NAMALWA (cell line): ENCODE measurements around the gene GPC5.
A peak's percentile ranks its signal among the peaks of the same experiment; 100 is the strongest.

Experiments
- DNase-seq: peaks from one replicate; pipeline ENCODE4 v3.0.0-alpha.2; 2015; ENCODE audit warnings: low spot score

GPC5 gene

DNA sequence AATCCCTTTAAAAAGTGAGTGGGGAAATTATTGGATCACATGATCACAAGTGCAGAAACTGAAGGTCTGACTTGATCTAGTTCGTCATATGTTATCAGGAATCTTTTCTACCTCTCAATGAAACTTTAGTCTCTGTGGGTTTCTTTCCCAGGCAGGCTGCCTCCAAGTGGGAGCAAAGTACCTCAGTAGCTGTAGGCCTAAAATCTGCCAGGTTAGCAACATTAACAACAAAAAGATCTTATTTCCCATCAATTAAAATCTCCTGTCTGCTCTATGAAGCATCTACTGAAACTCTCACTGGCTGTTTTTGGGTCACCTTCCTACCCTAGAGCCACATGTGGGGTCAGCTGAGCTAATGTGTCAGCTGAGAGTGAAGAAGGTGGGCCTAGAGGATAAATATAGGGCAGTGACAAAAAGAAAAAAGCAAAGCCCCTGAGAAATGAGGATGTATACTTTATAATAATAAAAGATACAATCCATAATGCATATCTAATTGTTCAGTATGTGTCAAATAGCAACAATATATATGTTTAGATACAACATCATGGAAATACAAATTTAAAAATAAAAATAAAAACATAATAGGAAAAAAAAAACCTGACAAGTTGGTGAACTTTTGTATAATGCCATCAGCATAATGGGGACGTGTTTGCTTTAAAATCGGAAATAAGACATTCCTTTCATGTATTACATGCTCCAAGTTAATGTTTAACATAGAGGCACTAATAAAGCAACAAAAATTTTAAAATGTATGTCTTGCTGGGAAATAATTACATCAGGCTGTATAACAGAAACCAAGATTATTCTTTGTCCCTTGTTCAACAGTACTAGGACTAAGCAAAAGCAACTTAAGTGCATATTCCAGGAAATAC is 141.1 kb downstream of the GPC5 start:
- no peak for DNase-seq

DNA sequence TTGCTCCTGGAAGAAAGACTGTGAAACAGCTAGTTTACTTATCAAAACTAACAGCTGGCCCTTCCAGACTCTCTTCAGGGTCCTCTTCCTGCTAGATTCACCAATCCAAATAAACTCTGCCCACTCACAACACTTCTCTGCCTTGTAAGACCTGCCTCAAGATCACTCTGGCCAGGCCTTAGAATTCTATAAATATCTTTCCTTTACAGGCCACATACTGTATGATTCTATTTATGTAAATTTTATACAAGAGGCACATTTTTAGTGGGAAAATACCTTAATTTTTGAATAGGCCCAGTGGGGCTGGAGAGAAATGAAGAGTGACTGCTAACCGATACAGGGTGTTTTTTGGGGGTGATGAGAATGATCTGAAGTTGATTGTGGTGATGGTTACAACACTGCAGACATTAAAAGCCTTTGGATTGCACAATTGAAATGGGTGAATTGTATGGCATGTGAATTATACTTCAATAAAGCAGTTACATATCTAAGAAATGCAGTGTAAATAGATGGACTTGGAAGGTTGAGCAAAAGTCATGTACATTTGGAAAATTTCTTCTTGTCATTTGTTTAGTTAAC is 141.8 kb downstream of the GPC5 start:
- DNase-seq, result no peak

GRCh38 chr13:91544723-91545122 is 146.3 kb downstream of the GPC5 start:
- DNase-seq, result no peak

DNA sequence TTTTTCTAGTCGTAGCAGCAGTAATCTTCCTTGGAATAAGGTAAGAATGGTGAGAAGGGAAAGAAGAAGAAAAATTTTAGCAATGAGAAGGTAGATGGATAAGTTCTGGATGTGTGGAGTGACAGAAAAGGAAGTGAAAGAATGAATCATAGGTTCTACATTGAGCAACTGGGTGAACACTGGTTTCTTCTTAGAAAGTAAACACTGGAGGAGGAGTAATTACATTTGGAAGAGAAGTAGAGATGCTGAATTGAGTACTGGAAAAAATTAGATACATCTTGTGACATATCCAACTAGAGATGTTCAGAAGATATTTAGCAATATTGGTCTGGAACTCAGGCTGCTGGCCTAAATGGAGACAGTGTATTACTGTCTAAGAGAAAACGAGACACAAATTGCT is 148.5 kb downstream of the GPC5 start:
- no peak for DNase-seq

GRCh38 chr13:91553584-91553983 is 155.2 kb downstream of the GPC5 start:
- no peak for DNase-seq

DNA sequence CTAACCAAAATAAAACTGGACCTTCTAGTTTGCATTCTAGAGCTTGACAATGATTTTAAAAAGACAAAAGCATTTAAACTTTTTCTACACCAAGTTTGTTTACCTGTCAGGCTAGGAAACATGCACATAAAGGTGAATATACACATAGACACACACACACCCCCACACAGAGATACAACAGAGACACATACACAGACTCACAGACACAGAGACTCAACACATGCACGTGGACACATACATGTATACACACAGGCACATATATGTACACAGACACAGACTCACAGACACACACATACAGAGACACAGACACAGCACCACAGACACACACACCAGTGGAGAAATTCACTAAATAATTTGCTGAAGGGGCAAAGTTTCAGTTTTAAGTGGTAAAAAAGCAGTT is 155.7 kb downstream of the GPC5 start:
- DNase-seq, result no peak

- DNase-seq, result no peak
Measured at GRCh38 chr13:91557328-91558090, 159.1 kb downstream of the GPC5 start.

DNA sequence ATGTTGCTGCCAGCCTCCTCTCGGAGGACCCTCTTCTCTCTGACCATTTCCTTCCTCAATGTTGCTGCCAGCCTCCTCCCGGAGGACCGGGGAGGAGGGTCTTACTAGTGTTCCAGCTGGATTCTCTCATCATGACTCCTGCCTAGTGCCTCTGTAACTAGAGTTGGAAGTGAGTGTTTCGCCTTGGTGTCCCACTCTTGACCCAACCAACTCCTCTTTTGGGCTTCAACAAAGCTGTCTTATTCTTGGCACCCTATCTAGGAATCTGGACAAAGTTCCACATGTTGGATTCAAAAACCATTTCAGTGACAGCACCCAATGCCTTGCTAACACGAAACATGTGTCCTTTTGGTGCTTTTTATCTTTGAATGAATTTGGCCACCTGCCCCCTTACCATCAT is 165.4 kb downstream of the GPC5 start:
- no peak for DNase-seq

- DNase-seq, result no peak
Measured at GRCh38 chr13:91564396-91564795, 166.0 kb downstream of the GPC5 start.

DNA sequence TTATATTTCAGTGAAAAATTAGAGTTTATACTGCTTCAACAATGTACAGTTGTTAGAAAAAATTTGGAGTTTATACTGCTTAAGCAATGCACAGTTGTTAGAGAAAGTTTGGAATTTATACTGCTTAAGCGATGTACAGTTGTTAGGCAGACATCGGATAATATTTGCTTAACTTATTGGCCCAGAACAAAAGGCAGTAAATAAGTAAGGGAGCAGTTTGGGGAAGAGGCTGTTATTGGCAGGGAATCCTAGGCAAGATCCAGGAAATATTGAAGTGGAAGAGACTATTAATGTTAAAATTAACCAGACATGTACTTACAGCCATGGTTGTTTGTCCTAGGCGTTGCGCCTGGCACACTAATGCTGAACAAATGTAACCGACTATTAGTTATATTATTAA is 166.9 kb downstream of the GPC5 start:
- no peak for DNase-seq

DNA sequence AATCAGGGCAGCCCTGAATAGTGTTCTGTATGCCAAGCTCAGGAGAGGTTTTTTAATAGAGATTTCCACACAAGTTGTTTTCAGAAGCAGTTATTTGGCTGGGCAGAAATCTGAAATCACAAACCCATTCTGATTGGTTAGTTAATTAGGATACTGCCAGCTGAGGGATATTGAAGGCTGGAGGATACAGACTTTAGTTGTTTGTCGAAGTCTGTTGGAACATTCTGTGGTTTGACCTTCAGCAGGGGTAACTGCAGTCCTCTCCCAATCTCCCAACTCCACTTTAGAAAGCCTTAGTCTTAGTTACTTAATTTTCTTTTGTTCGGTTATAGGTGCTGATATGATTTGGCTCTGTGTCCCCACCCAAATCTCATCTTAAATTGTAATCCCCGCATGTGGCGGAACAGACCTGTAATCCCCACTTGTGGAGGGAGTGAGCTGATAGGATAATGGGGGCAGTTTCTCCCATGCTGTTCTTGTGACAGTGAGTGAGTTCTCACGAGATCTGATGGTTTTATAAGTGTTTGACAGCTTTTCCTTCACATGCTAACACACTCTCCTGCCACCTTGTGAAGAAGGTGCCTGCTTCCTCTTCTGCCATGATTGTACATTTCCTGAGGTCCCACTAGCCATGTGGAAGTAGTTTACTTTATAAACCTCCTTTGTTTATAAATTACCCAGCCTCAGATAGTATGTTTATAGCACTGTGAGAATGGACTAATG is 169.2 kb downstream of the GPC5 start:
- no peak for DNase-seq

DNA sequence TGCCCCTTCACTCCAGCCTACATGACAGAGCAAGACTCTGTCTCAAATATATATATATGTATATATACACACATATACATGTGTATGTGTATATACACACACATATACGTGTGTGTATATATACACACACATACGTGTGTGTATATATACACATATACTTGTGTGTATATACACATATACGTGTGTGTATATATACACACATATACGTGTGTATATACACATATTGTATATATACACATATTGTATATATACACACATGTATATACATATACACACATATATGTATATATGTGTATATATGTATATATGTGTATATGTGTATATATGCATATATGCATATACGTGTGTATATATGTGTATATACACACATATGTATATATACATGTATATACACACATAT is 173.3 kb downstream of the GPC5 start:
- DNase-seq, result no peak

DNA sequence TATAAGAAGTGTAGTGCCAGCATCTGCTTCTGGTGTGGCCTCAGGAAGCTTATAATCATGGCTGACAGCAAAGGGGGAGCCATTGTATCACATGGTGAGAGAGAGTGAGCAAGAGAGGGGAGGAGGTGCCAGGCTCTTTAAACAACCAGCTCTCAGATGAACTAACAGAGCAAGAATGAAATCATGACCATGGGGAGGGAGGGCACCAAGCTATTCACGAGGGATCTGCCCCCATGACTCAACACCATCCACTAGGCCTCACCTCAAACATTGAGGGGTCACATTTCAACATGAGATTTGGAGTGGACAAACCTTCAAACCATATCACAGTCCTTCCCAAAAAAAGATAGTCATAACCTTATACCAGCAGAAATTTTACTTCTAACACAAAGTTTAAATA is 174.0 kb downstream of the GPC5 start:
- DNase-seq, result no peak

DNA sequence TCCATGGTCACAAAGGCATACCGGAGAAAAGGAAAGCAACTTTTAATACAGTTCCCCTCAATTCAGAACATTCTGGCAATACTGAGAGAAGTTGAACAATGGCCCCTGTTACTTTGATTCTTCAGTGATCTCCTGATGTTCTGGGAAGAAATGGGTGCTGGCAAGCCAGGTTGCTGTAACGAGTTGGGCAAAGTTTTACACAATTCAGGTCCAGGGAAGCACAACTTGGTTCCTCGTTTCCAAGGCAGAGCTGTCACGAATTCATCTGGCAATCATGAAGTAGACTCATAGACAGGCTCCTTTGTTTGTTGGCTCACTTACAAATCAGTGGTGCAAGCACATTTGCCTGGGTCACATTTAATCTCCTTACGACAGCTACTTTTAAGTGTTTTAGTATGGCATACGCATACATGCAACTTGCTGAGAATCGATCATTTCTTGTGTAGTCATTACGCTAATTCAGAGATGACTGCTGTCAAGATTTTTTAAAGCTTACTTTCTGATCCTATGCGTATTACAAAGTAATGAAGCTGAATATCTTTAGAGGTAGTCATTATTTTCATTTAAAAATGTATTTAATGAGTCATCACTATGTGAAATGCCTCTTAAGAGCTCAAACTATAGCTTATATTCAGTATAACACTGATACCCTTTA is 174.7 kb downstream of the GPC5 start:
- no peak for DNase-seq

DNA sequence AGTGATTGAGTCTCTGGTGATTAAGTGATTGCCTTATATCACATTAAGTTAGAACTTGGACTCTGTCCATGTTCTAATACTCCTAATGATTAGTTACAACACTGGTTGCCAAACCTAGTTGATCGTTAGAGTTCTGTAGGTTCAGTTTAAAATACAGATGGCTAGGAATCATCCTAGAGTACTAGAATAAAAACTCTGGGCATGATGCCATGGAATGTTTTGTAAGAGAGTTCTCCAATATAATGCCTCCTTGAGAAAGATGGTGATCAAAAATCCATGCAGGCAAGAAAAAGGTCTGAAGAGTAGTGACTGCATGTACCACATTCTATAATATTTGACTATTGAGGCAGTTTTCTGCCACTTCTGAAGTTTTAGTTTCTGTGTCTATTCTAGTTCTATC is 176.3 kb downstream of the GPC5 start:
- DNase-seq, result no peak

DNA sequence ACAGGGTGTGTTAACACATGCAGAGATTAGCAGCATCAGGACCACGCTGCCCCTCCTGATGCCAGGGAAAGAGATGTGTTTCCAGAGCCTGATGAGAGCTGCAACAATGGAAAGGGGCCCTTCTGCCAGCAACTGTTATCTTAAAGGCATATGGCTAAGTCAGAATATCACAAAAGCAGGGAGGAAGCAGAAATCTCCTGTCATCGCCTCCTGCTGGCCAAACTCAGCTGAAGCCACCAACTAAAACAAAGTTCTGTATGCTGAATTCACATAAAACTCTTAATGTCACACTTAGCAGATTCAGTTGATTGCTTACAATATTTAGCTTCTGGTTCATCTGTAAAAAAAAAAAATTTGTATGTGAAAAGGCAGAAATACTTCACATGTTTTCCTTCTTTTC is 178.2 kb downstream of the GPC5 start:
- DNase-seq, result peak; percentile 70

- no peak for DNase-seq
Measured at GRCh38 chr13:91579320-91579719, 180.9 kb downstream of the GPC5 start.

DNA sequence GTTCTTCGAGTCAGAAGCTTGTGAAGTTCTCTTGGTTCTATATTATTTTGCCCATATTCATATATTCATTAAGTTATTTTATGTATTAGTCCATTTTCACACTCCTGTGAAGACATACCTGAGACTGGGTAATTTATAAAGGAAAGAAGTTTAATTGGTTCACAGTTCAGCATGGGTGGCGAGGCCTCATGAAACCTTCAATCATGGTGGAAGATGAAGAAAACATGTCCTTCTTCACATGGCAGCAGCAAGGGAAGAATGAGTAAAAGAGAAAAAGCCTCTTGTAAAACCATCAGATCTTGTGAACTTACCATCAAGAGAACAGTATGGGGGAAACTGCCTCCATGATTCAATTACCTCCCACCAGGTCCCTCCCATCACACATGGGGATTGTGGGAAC is 182.3 kb downstream of the GPC5 start:
- no peak for DNase-seq

- no peak for DNase-seq
Measured at GRCh38 chr13:91586609-91587008, 188.2 kb downstream of the GPC5 start.

DNA sequence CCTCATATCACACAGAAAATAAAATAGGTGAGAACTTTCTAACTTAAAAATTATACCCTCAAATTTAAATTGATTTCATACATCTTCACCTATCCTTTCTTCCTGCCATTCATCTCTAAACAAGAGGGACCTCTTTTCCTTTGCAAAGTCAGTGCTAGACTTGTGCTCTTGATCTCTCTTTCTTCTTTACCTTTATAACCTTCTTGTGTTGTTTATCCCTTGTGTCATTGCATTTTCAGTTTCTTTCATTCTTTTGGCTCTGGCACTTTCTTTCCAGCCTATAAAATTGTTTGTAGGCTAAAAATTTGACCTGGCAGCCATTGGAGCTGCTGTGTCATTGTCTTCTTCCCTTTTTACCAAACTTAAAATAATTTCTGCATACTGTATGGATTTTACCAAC is 190.1 kb downstream of the GPC5 start:
- no peak for DNase-seq

GRCh38 chr13:91592056-91593014 is 193.9 kb downstream of the GPC5 start:
- DNase-seq, result no peak
